ENCODE measurements around the gene ATP11B.

GRCh38 chr3:182925330-182925943 lies 132.1 kb downstream of the ATP11B start:
- no peak for TF ChIP-seq CTCF (IDR thresholded peaks at IDR 0.05)
- no peak for TF ChIP-seq EZH2 (IDR thresholded peaks at IDR 0.05)
- no peak for TF ChIP-seq EZH2phosphoT487 (IDR thresholded peaks at IDR 0.05)
